ENCODE data around the gene TARBP1.
"Not testable (repeated sequence)": the region's sequence is repeated elsewhere in the genome, so short reads cannot be mapped to it uniquely, and the experiment has no call there.

The TARBP1 gene

GRCh38 chr1:234478481-234479309 lies at the start of gene TARBP1:
TSS of gene TARBP1 (minus strand) at chr1:234479179. CDS start at chr1:234479103, 76 bp downstream.
- peak; percentile 69 to 71 for DNase-seq (ENCODE audit: low read depth in 2 of 2)

GRCh38 chr1:234528074-234528865 lies 49.3 kb upstream of the TARBP1 start:
- no peak for DNase-seq (ENCODE audit: low read depth in 2 of 2)

- no peak for DNase-seq (ENCODE audit: low read depth in 2 of 2)
Observed at GRCh38 chr1:234527346-234527745, 48.4 kb upstream of the TARBP1 start.

- no peak for DNase-seq (ENCODE audit: low read depth in 2 of 2)
Observed at GRCh38 chr1:234526922-234527321, 47.9 kb upstream of the TARBP1 start.

GRCh38 chr1:234525099-234525799 lies 46.3 kb upstream of the TARBP1 start:
- no peak for DNase-seq (ENCODE audit: low read depth in 2 of 2)

- DNase-seq (ENCODE audit: low read depth in 2 of 2): no peak
Observed at GRCh38 chr1:234521836-234522235, 42.9 kb upstream of the TARBP1 start.

GRCh38 chr1:234520908-234521817 lies 42.2 kb upstream of the TARBP1 start:
- no peak for DNase-seq (ENCODE audit: low read depth in 2 of 2)

- no peak for DNase-seq (ENCODE audit: low read depth in 2 of 2)
Observed at GRCh38 chr1:234519506-234519905, 40.5 kb upstream of the TARBP1 start.

- no peak for DNase-seq (ENCODE audit: low read depth in 2 of 2)
Observed at GRCh38 chr1:234518876-234519275, 39.9 kb upstream of the TARBP1 start.

- DNase-seq (ENCODE audit: low read depth in 2 of 2): not testable (repeated sequence)
Observed at GRCh38 chr1:234518086-234518485, 39.1 kb upstream of the TARBP1 start.

- DNase-seq (ENCODE audit: low read depth in 2 of 2): no peak
Observed at GRCh38 chr1:234517110-234517802, 38.3 kb upstream of the TARBP1 start.

- no peak for DNase-seq (ENCODE audit: low read depth in 2 of 2)
Observed at GRCh38 chr1:234515821-234516241, 36.9 kb upstream of the TARBP1 start.

- no peak for DNase-seq (ENCODE audit: low read depth in 2 of 2)
Observed at GRCh38 chr1:234515411-234515810, 36.4 kb upstream of the TARBP1 start.

GRCh38 chr1:234512451-234512861 lies 33.5 kb upstream of the TARBP1 start:
- DNase-seq (ENCODE audit: low read depth in 2 of 2): no peak

GRCh38 chr1:234509457-234510328 lies 30.7 kb upstream of the TARBP1 start:
- DNase-seq (ENCODE audit: low read depth in 2 of 2): no peak

GRCh38 chr1:234507626-234508387 lies 28.8 kb upstream of the TARBP1 start:
- DNase-seq (ENCODE audit: low read depth in 2 of 2): no peak

- DNase-seq (ENCODE audit: low read depth in 2 of 2): no peak
Observed at GRCh38 chr1:234507089-234507488, 28.1 kb upstream of the TARBP1 start.

- no peak for DNase-seq (ENCODE audit: low read depth in 2 of 2)
Observed at GRCh38 chr1:234505769-234506102, 26.8 kb upstream of the TARBP1 start.

Measured in stimulated activated CD8-positive, alpha-beta memory T cell treated with anti-CD3 and anti-CD28 coated beads, Interleukin-15, amount 100 ng/mL, for 48 hours (primary cell).